A549 (cell line): ENCODE data around the gene NFATC2.

Experiments used
- BCL3 ChIP-seq: fragments of >200 bp; sonication (Bioruptor Twin); formaldehyde crosslinking; IDR thresholded peaks from 3 replicates; pipeline ENCODE4 v1.6.1; 2016
- CEBPB ChIP-seq, 2 experiments: fragments of >200 bp in 1 of 2; sonication (Bioruptor Twin) in 1 of 2; formaldehyde crosslinking in 1 of 2; IDR thresholded peaks; 2 replicates each; pipeline ENCODE4 v1.6.1; 2012 to 2016
- ESRRA ChIP-seq: fragments of 150-350 bp; IDR thresholded peaks from 2 replicates; pipeline ENCODE4 v1.6.1; 2014; ENCODE audit warnings: mild to moderate bottlenecking, low read length, borderline replicate concordance
- MAZ ChIP-seq: fragments of 150-350 bp; IDR thresholded peaks from 2 replicates; pipeline ENCODE4 v1.6.1; 2014; ENCODE audit warnings: antibody characterized with exemption, low read depth, low read length, borderline replicate concordance
- RARB ChIP-seq: fragments of 250-450 bp; sonication (Bioruptor Pico); IDR thresholded peaks from 2 replicates; pipeline ENCODE4 v1.8.0; 2021; ENCODE audit warnings: mild to moderate bottlenecking, moderate library complexity
- TFCP2L1 ChIP-seq: fragments of 250-450 bp; sonication (Bioruptor Pico); IDR thresholded peaks from 2 replicates; pipeline ENCODE4 v1.5.0; 2021; ENCODE audit warnings: mild to moderate bottlenecking
- TF ChIP-seq, protein P1 (sequence below): fragments of >200 bp; sonication (Bioruptor Twin); formaldehyde crosslinking; IDR thresholded peaks from 3 replicates; pipeline ENCODE4 v1.5.1; 2016
- TF ChIP-seq, protein P2 (sequence below): fragments of 250-450 bp; sonication (Bioruptor Pico); IDR thresholded peaks from 2 replicates; pipeline ENCODE4 v1.5.0; 2020; ENCODE audit warnings: low read depth, mild to moderate bottlenecking, moderate library complexity

- TF ChIP-seq CEBPB (IDR thresholded peaks at IDR 0.05) (no peak), BCL3 (no peak), TFCP2L1 (CRISPR knock-in tag) (no peak), ESRRA (no peak), RARB (CRISPR knock-in tag) (no peak), MAZ (no peak)
- TF ChIP-seq, protein P1, sequence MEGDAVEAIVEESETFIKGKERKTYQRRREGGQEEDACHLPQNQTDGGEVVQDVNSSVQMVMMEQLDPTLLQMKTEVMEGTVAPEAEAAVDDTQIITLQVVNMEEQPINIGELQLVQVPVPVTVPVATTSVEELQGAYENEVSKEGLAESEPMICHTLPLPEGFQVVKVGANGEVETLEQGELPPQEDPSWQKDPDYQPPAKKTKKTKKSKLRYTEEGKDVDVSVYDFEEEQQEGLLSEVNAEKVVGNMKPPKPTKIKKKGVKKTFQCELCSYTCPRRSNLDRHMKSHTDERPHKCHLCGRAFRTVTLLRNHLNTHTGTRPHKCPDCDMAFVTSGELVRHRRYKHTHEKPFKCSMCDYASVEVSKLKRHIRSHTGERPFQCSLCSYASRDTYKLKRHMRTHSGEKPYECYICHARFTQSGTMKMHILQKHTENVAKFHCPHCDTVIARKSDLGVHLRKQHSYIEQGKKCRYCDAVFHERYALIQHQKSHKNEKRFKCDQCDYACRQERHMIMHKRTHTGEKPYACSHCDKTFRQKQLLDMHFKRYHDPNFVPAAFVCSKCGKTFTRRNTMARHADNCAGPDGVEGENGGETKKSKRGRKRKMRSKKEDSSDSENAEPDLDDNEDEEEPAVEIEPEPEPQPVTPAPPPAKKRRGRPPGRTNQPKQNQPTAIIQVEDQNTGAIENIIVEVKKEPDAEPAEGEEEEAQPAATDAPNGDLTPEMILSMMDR, result no peak
- TF ChIP-seq, protein P2, sequence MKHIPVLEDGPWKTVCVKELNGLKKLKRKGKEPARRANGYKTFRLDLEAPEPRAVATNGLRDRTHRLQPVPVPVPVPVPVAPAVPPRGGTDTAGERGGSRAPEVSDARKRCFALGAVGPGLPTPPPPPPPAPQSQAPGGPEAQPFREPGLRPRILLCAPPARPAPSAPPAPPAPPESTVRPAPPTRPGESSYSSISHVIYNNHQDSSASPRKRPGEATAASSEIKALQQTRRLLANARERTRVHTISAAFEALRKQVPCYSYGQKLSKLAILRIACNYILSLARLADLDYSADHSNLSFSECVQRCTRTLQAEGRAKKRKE (CRISPR knock-in tag), result no peak
These were observed 91.0 kb downstream of the NFATC2 start for GRCh38 chr20:51451484-51451883.
